Astrocyte of the spinal cord (primary cell): Measurements from ENCODE around the gene FBH1.
A peak's percentile ranks its signal among the peaks of the same experiment; 100 is the strongest.

ENCODE experiments used
- DNase-seq: peaks from one replicate; pipeline ENCODE4 v3.0.0; 2011; ENCODE audit warnings: low read depth, low spot score
- H3K4me3 ChIP-seq: 2 replicates; pipeline ENCODE4 v1.5.1; 2011; ENCODE audit warnings: low read depth, mild to moderate bottlenecking, low read length, moderate library complexity
- CTCF ChIP-seq: IDR thresholded peaks from 2 replicates; pipeline ENCODE4 v1.5.1; 2012; ENCODE audit warnings: low read depth, mild to moderate bottlenecking, low read length, inconsistent platforms
- in situ Hi-C: cut with HindIII; loops from 2 replicates; pipeline ENCODE4 v1.10.0; 2017; ENCODE audit warnings: low sequenced_read_pairs

Gene FBH1

GRCh38 chr10:5910323-5911100 lies 20.5 kb downstream of the FBH1 start:
- no peak for TF ChIP-seq CTCF
- in situ Hi-C loops: no loop called here
- peak; percentile 6 for DNase-seq
- H3K4me3 ChIP-seq: no peak overlapping the region

- in situ Hi-C loops: no loop called here
- no peak for TF ChIP-seq CTCF
Measured at GRCh38 chr10:5911670-5912069, 21.6 kb downstream of the FBH1 start.

GRCh38 chr10:5913736-5914135 lies 23.7 kb downstream of the FBH1 start:
- H3K4me3 ChIP-seq: no peak overlapping the region
- DNase-seq: no peak
- in situ Hi-C loops: no loop called here
- TF ChIP-seq CTCF: no peak

More at GRCh38 chr10:5911670-5912069, 21.6 kb downstream of the FBH1 start:
- no peak for DNase-seq
- no peak overlapping the region for H3K4me3 ChIP-seq

- H3K4me3 ChIP-seq: no peak overlapping the region
- no peak for TF ChIP-seq CTCF
- in situ Hi-C loops: no loop called here
- DNase-seq: no peak
Measured at GRCh38 chr10:5915451-5915850, 25.4 kb downstream of the FBH1 start.

- H3K4me3 ChIP-seq: no peak overlapping the region
- in situ Hi-C loops: no loop called here
- no peak for TF ChIP-seq CTCF
- no peak for DNase-seq
Measured at GRCh38 chr10:5917305-5917704, 27.3 kb downstream of the FBH1 start.

- no peak for DNase-seq
Measured at GRCh38 chr10:5918763-5919162, 28.7 kb downstream of the FBH1 start.

More at GRCh38 chr10:5918763-5919162, 28.7 kb downstream of the FBH1 start:
- in situ Hi-C loops: no loop called here
- TF ChIP-seq CTCF: no peak
- H3K4me3 ChIP-seq: no peak overlapping the region
